ENCODE measurements around the gene GATA2. TPM values are rescaled to one million over a fixed set of nuclear protein-coding genes. Genes with fewer than 3 reads are reported as not detected.

Gene GATA2
- total and polyA plus RNA-seq, 2 of the 13 experiments (the other 11 are each of a cell fraction or from before 2014, with no cell fraction given) = 3.5 to 6.2 TPM

DNA sequence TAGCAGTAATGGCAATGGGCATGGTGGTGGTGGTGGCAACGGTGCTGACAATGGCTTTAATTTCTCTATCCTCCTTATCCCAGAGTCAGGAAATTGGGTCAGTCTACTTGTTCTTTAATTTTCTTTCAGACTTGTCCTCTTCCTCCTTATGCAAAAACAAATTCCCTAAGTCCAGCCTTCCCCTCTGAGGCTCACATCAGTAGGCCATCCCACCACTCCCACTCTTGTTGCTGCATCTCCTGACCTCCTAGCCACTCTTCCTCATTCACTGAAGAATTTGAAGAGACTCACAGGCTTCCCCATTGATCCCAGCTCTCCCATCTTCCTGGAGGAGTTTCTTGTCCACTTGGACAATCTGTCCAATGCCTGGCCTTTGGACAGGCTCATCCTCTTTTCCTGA lies 46.2 kb downstream of the GATA2 start:
- no peak overlapping the region for H3K27ac ChIP-seq (ENCODE audit: extremely low read length, insufficient read depth, low read length)
- no peaks in the 10 kb centered on the region for H3K9me3 ChIP-seq (ENCODE audit: low read length)
- BruUV-seq (replicated peaks) = no TSS peak
- no peak for DNase-seq (ENCODE audit: low spot score)
- intact Hi-C loops (cut with micrococcal nuclease; ENCODE audit: unreplicated experiment) = no loop called here
- in situ Hi-C loops (cut with HindIII; ENCODE audit: extremely low pct_ligation_motif_present, low pct_unique_long_range_greater_than_20kb) = no loop called here
- ChIA-PET POLR2A (no interaction called here), CTCF (ENCODE audit: low intra/inter-chr PET ratio, low total read pairs) (no interaction called here)
- no peak overlapping the region for H3K4me2 ChIP-seq (ENCODE audit: low read depth, low read length)
- no peaks in the 10 kb centered on the region for H3K4me1 ChIP-seq (ENCODE audit: insufficient read depth, low read length)
- peaks cover 8 to 79% of the 10 kb centered on the region in 2 experiments for H3K27me3 ChIP-seq (ENCODE audit: control insufficient read depth in 1 of 2, insufficient read depth in 2 of 2, low read length in 2 of 2)
- H3K4me3 ChIP-seq (replicated peaks in 1 of 3; ENCODE audit: insufficient read depth in 1 of 3, low read depth in 2 of 3, low read length in 3 of 3) = no peak overlapping the region
- H3K9ac ChIP-seq (ENCODE audit: insufficient read depth, low read depth, low read length) = no peak overlapping the region
- TF ChIP-seq ZNF672 (CRISPR knock-in tag; IDR thresholded peaks at IDR 0.05) = no peak
- TF ChIP-seq ZKSCAN8 (CRISPR knock-in tag; IDR thresholded peaks at IDR 0.05; ENCODE audit: borderline replicate concordance) = no peak
- no peak for TF ChIP-seq NR1H2 (CRISPR knock-in tag; IDR thresholded peaks at IDR 0.05; ENCODE audit: borderline replicate concordance, low read depth)
- TF ChIP-seq, protein P1, sequence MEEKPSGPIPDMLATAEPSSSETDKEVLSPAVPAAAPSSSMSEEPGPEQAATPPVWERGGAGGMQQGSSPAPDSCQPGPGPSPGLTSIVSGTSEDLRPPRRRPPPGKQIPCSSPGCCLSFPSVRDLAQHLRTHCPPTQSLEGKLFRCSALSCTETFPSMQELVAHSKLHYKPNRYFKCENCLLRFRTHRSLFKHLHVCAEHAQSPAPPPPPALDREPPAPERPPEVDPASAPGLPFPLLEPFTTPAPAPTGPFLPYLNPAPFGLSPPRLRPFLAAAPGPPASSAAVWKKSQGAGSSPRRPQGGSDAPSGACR (CRISPR knock-in tag; IDR thresholded peaks at IDR 0.05) = no peak
- no peak for TF ChIP-seq NPAS2 (CRISPR knock-in tag; IDR thresholded peaks at IDR 0.05; ENCODE audit: borderline replicate concordance)
- no peak for TF ChIP-seq ZNF724P (CRISPR knock-in tag; IDR thresholded peaks at IDR 0.05; ENCODE audit: borderline replicate concordance)
- TF ChIP-seq ARNT (IDR thresholded peaks at IDR 0.05) = no peak
- TF ChIP-seq, protein P2, sequence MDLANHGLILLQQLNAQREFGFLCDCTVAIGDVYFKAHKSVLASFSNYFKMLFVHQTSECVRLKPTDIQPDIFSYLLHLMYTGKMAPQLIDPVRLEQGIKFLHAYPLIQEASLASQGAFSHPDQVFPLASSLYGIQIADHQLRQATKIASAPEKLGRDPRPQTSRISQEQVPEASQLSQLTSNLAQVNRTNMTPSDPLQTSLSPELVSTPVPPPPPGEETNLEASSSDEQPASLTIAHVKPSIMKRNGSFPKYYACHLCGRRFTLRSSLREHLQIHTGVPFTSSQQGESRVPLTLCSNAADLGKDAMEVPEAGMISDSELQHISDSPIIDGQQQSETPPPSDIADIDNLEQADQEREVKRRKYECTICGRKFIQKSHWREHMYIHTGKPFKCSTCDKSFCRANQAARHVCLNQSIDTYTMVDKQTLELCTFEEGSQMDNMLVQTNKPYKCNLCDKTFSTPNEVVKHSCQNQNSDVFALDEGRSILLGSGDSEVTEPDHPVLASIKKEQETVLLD (CRISPR knock-in tag; IDR thresholded peaks at IDR 0.05; ENCODE audit: low read depth) = no peak
- no peak for TF ChIP-seq ZKSCAN1 (IDR thresholded peaks at IDR 0.05; ENCODE audit: low read length)
- TF ChIP-seq, protein P3, sequence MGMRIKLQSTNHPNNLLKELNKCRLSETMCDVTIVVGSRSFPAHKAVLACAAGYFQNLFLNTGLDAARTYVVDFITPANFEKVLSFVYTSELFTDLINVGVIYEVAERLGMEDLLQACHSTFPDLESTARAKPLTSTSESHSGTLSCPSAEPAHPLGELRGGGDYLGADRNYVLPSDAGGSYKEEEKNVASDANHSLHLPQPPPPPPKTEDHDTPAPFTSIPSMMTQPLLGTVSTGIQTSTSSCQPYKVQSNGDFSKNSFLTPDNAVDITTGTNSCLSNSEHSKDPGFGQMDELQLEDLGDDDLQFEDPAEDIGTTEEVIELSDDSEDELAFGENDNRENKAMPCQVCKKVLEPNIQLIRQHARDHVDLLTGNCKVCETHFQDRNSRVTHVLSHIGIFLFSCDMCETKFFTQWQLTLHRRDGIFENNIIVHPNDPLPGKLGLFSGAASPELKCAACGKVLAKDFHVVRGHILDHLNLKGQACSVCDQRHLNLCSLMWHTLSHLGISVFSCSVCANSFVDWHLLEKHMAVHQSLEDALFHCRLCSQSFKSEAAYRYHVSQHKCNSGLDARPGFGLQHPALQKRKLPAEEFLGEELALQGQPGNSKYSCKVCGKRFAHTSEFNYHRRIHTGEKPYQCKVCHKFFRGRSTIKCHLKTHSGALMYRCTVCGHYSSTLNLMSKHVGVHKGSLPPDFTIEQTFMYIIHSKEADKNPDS (CRISPR knock-in tag; IDR thresholded peaks at IDR 0.05) = no peak
- TF ChIP-seq NKX3-1 (CRISPR knock-in tag; IDR thresholded peaks at IDR 0.05) = no peak
- TF ChIP-seq, protein P4, sequence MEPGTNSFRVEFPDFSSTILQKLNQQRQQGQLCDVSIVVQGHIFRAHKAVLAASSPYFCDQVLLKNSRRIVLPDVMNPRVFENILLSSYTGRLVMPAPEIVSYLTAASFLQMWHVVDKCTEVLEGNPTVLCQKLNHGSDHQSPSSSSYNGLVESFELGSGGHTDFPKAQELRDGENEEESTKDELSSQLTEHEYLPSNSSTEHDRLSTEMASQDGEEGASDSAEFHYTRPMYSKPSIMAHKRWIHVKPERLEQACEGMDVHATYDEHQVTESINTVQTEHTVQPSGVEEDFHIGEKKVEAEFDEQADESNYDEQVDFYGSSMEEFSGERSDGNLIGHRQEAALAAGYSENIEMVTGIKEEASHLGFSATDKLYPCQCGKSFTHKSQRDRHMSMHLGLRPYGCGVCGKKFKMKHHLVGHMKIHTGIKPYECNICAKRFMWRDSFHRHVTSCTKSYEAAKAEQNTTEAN (CRISPR knock-in tag; conservative IDR thresholded peaks at IDR 0.05) = no peak
- TF ChIP-seq AKAP8 (CRISPR knock-in tag; IDR thresholded peaks at IDR 0.05) = no peak
- no peak for TF ChIP-seq PHF5A (CRISPR knock-in tag; IDR thresholded peaks at IDR 0.05; ENCODE audit: low read depth, unreplicated experiment)
- TF ChIP-seq, protein P5, sequence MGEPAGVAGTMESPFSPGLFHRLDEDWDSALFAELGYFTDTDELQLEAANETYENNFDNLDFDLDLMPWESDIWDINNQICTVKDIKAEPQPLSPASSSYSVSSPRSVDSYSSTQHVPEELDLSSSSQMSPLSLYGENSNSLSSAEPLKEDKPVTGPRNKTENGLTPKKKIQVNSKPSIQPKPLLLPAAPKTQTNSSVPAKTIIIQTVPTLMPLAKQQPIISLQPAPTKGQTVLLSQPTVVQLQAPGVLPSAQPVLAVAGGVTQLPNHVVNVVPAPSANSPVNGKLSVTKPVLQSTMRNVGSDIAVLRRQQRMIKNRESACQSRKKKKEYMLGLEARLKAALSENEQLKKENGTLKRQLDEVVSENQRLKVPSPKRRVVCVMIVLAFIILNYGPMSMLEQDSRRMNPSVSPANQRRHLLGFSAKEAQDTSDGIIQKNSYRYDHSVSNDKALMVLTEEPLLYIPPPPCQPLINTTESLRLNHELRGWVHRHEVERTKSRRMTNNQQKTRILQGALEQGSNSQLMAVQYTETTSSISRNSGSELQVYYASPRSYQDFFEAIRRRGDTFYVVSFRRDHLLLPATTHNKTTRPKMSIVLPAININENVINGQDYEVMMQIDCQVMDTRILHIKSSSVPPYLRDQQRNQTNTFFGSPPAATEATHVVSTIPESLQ (CRISPR knock-in tag; conservative IDR thresholded peaks at IDR 0.05) = no peak
- no peak for TF ChIP-seq ZNF644 (CRISPR knock-in tag; IDR thresholded peaks at IDR 0.05; ENCODE audit: low read depth)
- ATAC-seq = no peak
- H4K20me1 ChIP-seq (ENCODE audit: insufficient read depth, low read length) = no peaks in the 10 kb centered on the region
- WGBS (ENCODE audit: low lambda C conversion rate) = 0% methylated on average over 1 of the region's 1 CpG
- no peaks in the 10 kb centered on the region for H3K36me3 ChIP-seq (replicated peaks in 1 of 2; ENCODE audit: control insufficient read depth in 1 of 2, insufficient read depth in 2 of 2, low read length in 2 of 2)
- FAIRE-seq = no peak
- no peak overlapping the region for H2AFZ ChIP-seq (ENCODE audit: low read length)
- H3K79me2 ChIP-seq (ENCODE audit: insufficient read depth, low read length) = no peaks in the 10 kb centered on the region
